ENCODE data around the gene EPS15. TPM values are rescaled to one million over a fixed set of nuclear protein-coding genes. Genes with fewer than 3 reads are reported as not detected.
A peak's percentile ranks its signal among the peaks of the same experiment; 100 is the strongest.

EPS15 gene
- total RNA-seq, 3 donors from 2014 or later = 39.7 to 51.8 (median 51.4) TPM

DNA sequence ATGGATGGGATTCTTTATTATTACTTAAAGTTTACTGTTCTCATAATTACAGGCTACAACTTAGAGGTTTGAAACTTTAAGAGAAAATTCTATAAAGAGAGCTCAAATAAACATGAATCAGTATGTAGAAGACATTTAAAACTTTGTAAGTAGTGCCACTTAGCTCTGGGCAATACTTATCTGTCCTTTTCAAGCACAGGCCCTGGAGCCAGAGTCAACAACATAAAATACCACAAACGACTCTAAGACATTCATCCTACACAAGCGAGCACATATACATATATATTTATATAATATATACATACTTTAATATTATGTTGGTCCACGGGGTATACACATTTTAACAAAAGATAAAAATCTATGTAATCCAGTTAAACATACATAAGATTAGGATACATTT lies 164.7 kb downstream of the EPS15 start:
- peaks cover 15% of the 10 kb centered on the region for H3K36me3 Mint-ChIP-seq (ENCODE audit: insufficient read depth)
- no peak overlapping the region for H3K4me3 Mint-ChIP-seq
- H3K4me1 Mint-ChIP-seq (ENCODE audit: low read depth) = no peaks in the 10 kb centered on the region
- no peaks in the 10 kb centered on the region for H3K9me3 Mint-ChIP-seq
- no peak for DNase-seq
- ATAC-seq = no peak
- no peaks in the 10 kb centered on the region for H3K27me3 Mint-ChIP-seq (ENCODE audit: low read depth)

DNA sequence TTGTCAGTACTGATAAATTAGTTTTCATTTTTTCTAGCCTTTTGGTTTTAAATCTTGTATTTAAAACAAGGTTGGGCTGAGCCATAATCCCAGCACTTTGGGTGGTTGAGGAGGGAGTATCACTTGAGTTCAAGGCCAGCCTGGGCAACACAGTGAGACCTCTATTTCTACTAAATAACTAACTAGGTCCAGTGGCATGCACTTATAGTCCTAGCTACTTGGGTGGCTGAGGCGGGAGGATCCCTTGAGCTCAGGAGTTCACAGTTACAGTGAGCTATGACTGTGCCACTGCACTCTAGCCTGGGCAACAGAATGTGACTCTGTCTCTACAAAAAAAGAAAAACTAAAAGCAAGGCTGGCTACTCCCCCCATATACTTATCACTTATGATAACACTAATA lies 167.2 kb downstream of the EPS15 start:
- ATAC-seq = no peak
- DNase-seq = no peak
- Mint-ChIP-seq H3K4me3 (no peak overlapping the region), H3K36me3 (ENCODE audit: insufficient read depth) (peaks cover 15% of the 10 kb centered on the region), H3K27me3 (ENCODE audit: low read depth) (no peaks in the 10 kb centered on the region), H3K4me1 (ENCODE audit: low read depth) (no peaks in the 10 kb centered on the region), H3K9me3 (no peaks in the 10 kb centered on the region)

DNA sequence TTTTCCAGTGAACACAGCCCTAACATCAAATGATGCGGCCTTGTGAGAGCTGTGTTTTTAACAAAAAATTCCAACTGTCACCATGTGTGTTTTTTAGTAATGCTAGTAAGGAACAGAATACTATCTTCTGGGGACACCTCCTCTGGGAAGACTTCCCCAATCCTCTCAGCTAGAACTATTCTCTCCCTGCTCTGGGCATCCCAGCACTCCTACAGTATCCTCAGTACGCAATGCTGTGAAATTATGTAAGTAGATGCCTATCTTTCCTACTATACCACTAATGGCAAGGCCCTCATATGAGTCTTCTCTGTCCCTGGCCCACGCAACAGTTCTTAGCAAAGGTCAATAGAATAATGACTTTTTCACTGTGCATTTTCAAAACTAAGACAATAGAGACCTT lies 169.2 kb downstream of the EPS15 start:
- Mint-ChIP-seq H3K36me3 (ENCODE audit: insufficient read depth) (peaks cover under 1% of the 10 kb centered on the region), H3K4me3 (no peak overlapping the region), H3K4me1 (ENCODE audit: low read depth) (peaks cover 2% of the 10 kb centered on the region), H3K27me3 (ENCODE audit: low read depth) (peaks cover 12% of the 10 kb centered on the region), H3K9me3 (no peaks in the 10 kb centered on the region)
- ATAC-seq (no peak), DNase-seq (no peak)

DNA sequence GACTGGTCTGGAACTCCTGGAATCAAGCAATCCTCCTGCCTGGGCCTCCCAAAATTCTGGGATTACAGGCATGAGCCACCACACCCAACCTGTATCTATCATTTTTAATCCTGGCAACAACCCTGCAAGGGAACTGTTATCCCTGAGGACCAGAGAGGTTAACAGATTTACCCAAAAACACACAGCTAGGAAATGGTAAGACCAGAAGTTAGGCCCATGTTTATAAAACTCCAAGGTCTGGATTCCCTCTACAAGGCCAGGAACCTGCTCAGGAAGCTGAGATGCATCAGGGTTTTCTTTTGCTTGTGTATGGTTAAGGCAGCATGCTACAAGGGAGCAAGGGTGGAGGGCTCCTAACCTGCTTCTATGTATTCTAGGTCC lies 170.9 kb downstream of the EPS15 start:
- H3K9me3 Mint-ChIP-seq = no peaks in the 10 kb centered on the region
- no peak overlapping the region for H3K4me3 Mint-ChIP-seq
- DNase-seq (no peak), ATAC-seq (no peak)
- peaks cover 26% of the 10 kb centered on the region for H3K27me3 Mint-ChIP-seq (ENCODE audit: low read depth)
- no peaks in the 10 kb centered on the region for H3K36me3 Mint-ChIP-seq (ENCODE audit: insufficient read depth)
- peaks cover 7% of the 10 kb centered on the region for H3K4me1 Mint-ChIP-seq (ENCODE audit: low read depth)

DNA sequence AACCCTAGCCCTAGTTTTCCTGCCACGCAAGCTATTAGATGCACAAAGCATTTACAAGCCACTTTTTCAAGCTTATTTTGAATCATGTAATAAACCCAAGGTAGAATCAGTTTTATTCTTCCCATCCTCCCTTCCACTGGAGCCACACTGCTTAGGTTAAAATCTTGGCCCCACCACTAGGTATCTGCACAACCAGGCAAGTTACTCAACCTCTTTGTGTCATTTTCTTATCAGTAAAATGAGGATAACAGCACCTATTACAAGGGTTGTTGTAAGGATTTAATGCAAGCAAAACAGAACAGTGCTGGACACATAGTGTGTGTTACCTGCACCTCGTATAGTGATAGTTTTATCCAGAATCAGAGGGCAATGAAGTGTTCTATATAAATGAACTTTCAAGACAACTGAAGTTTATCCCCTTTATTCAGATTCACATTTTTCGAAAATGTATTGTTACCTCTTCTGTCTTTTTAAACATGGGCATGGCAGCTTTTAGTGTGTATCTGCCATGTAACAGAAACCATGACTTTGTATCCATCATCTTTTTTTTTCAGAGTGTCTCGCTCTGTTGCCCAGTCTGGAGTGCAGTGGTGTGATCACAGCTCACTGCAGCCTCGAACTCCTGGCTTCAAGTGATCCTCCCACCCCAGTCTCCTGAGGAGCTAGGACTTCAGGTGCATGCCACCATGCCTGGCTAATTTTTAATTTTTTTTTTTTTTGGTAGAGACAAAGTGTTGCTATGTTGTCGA lies 171.5 kb downstream of the EPS15 start:
- peaks cover 7% of the 10 kb centered on the region for H3K4me1 Mint-ChIP-seq (ENCODE audit: low read depth)
- H3K9me3 Mint-ChIP-seq = no peaks in the 10 kb centered on the region
- DNase-seq (no peak), ATAC-seq (no peak)
- H3K4me3 Mint-ChIP-seq = no peak overlapping the region
- peaks cover 31% of the 10 kb centered on the region for H3K27me3 Mint-ChIP-seq (ENCODE audit: low read depth)
- no peaks in the 10 kb centered on the region for H3K36me3 Mint-ChIP-seq (ENCODE audit: insufficient read depth)

DNA sequence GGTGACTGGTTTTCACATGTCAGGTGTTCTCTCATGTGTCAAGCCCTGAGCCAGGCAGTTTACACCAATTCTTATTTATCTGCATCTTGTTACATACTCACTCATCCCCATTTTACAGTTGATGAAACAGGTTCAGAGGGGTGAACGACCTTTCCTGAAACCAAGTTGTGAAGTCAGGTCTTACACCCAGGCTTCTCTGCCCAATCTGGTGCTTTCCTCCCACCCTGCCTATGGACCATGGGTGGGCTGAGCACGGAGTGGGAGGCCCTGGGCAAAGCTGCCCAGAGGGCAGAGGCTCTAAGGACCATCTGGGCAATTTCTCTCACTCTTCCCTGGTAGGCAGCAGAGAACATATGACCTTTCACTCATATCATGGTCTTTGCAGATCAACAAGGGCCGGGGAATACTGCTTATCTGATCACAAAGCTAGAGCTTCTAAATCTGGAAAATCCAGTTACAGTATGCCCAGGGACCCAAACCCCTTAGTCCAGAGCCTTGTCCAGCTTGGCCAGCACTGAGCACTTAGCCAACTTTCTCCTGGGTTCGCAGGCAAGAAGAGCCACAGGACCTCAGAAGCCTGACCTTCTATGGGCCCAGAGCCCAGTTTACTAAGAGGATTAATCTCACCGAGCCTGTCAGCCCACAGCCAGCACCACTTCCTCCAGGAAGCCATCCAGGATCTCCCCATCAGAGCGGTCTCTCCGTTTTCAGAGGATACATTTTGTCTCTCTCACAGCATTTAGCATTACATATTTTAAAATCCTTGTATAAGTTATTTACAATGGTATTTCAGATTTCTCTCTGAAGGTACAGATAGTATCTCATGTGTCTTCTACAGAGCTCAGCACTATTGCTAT lies 172.8 kb downstream of the EPS15 start:
- peaks cover 41% of the 10 kb centered on the region for H3K27me3 Mint-ChIP-seq (ENCODE audit: low read depth)
- peaks cover 7% of the 10 kb centered on the region for H3K4me1 Mint-ChIP-seq (ENCODE audit: low read depth)

DNA sequence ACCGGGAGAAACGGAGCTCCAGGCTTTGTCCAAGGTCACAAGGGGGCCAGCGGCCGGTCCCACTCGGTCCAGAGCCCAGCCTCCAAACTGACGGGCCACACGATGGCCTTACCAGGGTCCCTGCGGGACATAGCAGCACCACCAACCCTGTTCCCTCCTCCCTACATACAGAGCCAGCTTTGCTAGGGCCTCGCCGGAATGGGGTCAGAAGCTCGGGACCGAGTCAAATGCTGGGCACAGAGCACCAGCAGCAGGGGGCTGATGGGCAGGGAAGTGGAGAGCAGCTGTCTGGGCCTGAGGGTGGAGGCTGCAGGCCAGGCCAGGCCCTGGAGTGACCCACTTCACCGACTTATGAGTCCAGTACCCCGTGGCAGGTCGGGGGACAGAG lies 173.8 kb downstream of the EPS15 start:
- ATAC-seq (no peak), DNase-seq (no peak)
- Mint-ChIP-seq H3K27me3 (ENCODE audit: low read depth) (peaks cover 41% of the 10 kb centered on the region), H3K4me1 (ENCODE audit: low read depth) (peaks cover 7% of the 10 kb centered on the region), H3K4me3 (no peak overlapping the region), H3K36me3 (ENCODE audit: insufficient read depth) (no peaks in the 10 kb centered on the region), H3K9me3 (no peaks in the 10 kb centered on the region)

More for the DNA sequence above, 172.8 kb downstream of the EPS15 start:
- DNase-seq (no peak), ATAC-seq (no peak)
- no peaks in the 10 kb centered on the region for H3K9me3 Mint-ChIP-seq
- no peak overlapping the region for H3K4me3 Mint-ChIP-seq
- H3K36me3 Mint-ChIP-seq (ENCODE audit: insufficient read depth) = no peaks in the 10 kb centered on the region

DNA sequence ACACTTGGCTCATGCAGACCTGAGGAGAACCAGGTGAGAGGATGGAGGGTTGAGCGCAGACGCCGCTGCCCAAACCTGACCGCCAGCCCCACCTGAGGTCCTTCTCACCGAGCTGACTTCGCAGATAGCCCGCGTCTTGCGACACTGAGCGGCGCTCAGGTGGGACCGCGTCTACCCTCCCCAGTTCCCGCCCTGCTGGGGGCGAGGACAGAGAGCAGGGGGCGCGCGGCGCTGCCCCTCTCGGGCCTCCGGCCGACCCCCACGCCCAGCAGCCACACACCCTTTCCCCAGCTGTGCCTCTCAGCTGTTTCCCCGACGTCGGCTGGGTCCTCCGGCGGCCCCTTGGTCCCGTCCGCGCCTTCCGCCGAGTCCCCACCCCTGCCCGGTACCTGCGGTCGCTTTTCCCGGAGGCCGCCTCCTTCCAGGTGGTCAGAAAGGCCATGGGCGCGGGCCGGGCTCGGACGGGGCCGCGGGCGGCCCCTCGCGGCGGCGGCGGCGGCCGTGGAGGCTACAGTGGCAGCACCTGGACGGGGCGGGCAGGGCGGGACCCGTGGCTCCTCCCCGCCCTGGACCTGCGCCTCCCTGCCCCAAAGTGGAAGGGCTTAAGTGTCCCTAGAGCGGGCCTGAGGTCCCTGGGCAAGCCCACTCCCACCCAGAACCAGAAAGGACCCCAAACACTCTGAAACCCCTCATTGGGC lies 174.3 kb downstream of the EPS15 start:
- no peak for DNase-seq
- Mint-ChIP-seq H3K4me3 (no peak overlapping the region), H3K27me3 (ENCODE audit: low read depth) (peaks cover 41% of the 10 kb centered on the region), H3K9me3 (no peaks in the 10 kb centered on the region), H3K36me3 (ENCODE audit: insufficient read depth) (no peaks in the 10 kb centered on the region), H3K4me1 (ENCODE audit: low read depth) (peaks cover 7% of the 10 kb centered on the region)
- ATAC-seq = peak; percentile 36 to 49

DNA sequence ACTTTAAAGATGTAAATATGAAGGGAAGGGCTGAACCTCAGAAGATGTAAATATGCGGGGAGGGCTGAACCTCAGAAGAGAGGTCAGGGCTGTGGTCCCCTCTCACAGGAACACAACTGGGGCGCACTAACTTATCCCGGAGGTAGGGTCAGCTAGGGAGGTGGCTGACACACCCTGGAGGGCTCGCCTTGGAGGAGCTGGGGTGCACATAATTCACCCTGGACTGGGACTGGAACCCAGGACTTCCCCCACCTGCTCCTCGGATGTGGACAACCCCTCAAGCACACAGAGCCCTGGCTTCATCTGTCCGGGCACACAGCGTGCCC lies 174.8 kb downstream of the EPS15 start:
- Mint-ChIP-seq H3K27me3 (ENCODE audit: low read depth) (peaks cover 41% of the 10 kb centered on the region), H3K9me3 (no peaks in the 10 kb centered on the region), H3K4me1 (ENCODE audit: low read depth) (peaks cover 7% of the 10 kb centered on the region), H3K36me3 (ENCODE audit: insufficient read depth) (no peaks in the 10 kb centered on the region), H3K4me3 (no peak overlapping the region)
- no peak for DNase-seq
- ATAC-seq = no peak

DNA sequence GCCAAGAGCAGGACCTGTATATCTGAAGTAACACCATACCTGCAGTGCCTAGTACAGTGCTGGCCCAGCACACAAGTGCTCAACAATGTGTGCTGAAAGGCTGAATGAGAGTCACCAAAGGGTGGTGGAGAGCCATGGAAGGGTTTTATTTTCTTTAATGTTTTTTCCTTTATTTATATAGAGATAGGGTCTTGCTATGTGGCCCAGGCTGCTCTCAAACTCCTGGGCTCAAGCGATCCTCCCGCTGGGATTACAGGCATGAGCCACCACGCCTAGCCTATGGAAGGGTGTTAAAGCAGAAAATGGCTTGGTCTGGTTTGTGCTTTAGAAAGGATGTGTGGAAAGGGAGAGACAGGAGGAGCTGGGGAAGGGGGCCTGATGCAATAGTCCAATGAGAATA lies 175.4 kb downstream of the EPS15 start:
- peaks cover 7% of the 10 kb centered on the region for H3K4me1 Mint-ChIP-seq (ENCODE audit: low read depth)
- no peak for DNase-seq
- H3K27me3 Mint-ChIP-seq (ENCODE audit: low read depth) = peaks cover 41% of the 10 kb centered on the region
- no peaks in the 10 kb centered on the region for H3K36me3 Mint-ChIP-seq (ENCODE audit: insufficient read depth)
- H3K9me3 Mint-ChIP-seq = no peaks in the 10 kb centered on the region
- ATAC-seq = no peak
- no peak overlapping the region for H3K4me3 Mint-ChIP-seq

DNA sequence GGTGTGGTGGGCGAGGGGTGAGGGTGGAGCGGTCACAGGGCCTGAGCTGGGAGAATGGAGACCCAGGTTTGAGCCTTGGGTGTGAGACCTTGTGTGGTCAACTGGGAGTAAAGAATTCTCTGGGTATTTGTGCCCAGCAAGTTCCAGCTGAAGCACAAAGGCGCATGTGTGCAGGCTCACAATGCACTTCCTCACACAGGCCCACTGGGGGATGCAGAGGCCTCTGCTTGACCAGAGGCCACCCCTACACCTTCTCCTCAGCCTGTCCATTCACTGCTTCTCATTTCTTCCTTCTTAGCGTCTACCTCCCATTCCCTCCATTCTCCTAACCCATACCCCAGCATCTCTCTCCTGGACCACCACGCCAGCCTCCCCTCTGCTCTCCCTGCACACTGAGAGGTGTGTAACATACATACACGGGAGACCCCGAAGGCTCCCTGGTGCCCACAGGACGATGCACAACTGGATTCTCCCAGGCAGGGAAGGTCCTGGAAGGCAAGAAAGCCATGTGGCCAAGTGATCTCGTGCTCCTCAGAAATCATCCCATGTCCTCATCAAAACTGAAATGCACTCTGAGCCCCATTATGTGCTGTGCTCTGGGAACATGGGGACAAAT lies 176.4 kb downstream of the EPS15 start:
- no peak overlapping the region for H3K4me3 Mint-ChIP-seq

DNA sequence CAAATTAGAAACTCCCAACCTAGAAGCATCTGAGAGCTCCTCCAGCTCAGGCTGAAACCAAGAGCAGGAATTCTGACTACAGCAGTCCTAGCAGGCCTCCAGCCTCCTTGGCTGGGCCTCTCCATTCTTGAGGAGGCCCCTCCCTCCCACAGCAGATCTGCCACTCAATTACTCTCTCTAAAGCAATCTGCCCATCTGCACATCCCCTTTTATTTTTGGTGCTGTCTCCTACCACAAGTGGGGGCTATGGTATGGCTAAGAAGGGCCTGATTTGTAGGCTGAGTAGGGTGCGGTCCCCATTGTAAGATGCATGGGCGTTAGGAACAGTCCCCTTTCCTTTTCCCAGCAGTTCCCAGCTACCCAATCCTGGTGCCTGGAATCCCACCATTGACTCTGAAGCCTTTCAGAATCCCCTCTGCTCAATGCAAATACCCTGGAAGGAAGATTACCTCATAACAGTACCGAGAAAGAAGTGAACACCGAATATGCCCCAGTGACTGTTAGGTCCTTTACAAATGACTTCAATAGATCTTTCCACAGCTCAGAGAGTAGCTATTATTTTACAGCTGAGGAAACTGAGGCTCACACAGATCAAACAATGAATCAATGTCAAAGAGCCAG lies 177.1 kb downstream of the EPS15 start:
- no peaks in the 10 kb centered on the region for H3K36me3 Mint-ChIP-seq (ENCODE audit: insufficient read depth)
- DNase-seq (no peak), ATAC-seq (no peak)
- H3K4me3 Mint-ChIP-seq = no peak overlapping the region
- H3K27me3 Mint-ChIP-seq (ENCODE audit: low read depth) = peaks cover 45% of the 10 kb centered on the region
- H3K9me3 Mint-ChIP-seq = no peaks in the 10 kb centered on the region
- peaks cover 7% of the 10 kb centered on the region for H3K4me1 Mint-ChIP-seq (ENCODE audit: low read depth)

More for the DNA sequence above, 176.4 kb downstream of the EPS15 start:
- no peak for ATAC-seq
- Mint-ChIP-seq H3K4me1 (ENCODE audit: low read depth) (peaks cover 7% of the 10 kb centered on the region), H3K36me3 (ENCODE audit: insufficient read depth) (no peaks in the 10 kb centered on the region), H3K9me3 (no peaks in the 10 kb centered on the region), H3K27me3 (ENCODE audit: low read depth) (peaks cover 45% of the 10 kb centered on the region)
- DNase-seq = no peak

DNA sequence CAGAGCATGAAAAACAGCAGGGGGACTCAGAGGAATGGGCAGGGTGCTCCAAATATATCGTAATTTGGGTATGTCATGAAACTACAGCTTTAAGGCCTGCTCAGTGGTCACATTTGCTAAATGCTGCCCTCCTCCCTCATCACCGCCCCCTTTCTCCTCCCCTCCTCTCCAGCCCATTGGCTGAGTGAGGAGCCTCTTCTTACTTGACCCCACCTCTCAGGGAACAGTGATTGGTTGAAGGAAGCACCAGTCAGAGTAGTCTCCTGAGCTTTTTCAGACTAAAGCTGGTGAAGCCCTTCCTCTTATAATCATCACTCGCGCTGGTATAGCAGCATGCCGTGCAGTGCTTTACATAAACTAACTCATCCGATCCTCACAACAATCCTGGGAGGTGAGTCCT lies 178.7 kb downstream of the EPS15 start:
- Mint-ChIP-seq H3K27me3 (ENCODE audit: low read depth) (peaks cover 36% of the 10 kb centered on the region), H3K4me3 (no peak overlapping the region), H3K36me3 (ENCODE audit: insufficient read depth) (no peaks in the 10 kb centered on the region), H3K9me3 (no peaks in the 10 kb centered on the region), H3K4me1 (ENCODE audit: low read depth) (peaks cover 5% of the 10 kb centered on the region)
- ATAC-seq = no peak
- no peak for DNase-seq

DNA sequence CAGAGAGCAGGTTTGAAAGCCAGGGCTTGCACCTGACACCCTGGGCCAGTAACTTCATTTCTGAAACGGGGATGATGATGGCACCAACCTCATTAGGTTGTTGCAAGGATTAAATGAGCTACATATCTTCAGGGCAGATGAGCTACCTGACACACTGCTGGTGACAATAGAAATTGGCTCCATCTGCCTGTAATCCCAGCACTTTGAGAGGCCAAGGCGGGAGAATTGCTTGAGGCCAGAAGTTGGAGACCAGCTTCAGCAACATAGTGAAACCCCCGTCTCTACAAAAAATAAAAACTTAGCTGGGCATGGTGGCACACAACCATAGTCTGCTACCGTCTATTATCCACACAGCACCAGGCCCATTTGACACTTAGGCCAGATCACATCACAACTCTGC lies 182.4 kb downstream of the EPS15 start:
- Mint-ChIP-seq H3K4me3 (no peak overlapping the region), H3K4me1 (ENCODE audit: low read depth) (peaks cover 2% of the 10 kb centered on the region), H3K36me3 (ENCODE audit: insufficient read depth) (no peaks in the 10 kb centered on the region), H3K27me3 (ENCODE audit: low read depth) (peaks cover 9% of the 10 kb centered on the region), H3K9me3 (no peaks in the 10 kb centered on the region)
- no peak for ATAC-seq
- no peak for DNase-seq

Data from activated T-cell treated with anti-CD3 and anti-CD28 coated beads, Interleukin-2, amount 50 U/mL, for 4 hours (primary cell).